ENCODE data around the gene BICRAL.

GRCh38 chr6:42851599-42851998 lies 69.7 kb downstream of the BICRAL start:
- TF ChIP-seq EZH2 (IDR thresholded peaks at IDR 0.05; ENCODE audit: borderline replicate concordance, low read depth, low read length, poor library complexity, severe bottlenecking), result no peak
- TF ChIP-seq, protein P1, sequence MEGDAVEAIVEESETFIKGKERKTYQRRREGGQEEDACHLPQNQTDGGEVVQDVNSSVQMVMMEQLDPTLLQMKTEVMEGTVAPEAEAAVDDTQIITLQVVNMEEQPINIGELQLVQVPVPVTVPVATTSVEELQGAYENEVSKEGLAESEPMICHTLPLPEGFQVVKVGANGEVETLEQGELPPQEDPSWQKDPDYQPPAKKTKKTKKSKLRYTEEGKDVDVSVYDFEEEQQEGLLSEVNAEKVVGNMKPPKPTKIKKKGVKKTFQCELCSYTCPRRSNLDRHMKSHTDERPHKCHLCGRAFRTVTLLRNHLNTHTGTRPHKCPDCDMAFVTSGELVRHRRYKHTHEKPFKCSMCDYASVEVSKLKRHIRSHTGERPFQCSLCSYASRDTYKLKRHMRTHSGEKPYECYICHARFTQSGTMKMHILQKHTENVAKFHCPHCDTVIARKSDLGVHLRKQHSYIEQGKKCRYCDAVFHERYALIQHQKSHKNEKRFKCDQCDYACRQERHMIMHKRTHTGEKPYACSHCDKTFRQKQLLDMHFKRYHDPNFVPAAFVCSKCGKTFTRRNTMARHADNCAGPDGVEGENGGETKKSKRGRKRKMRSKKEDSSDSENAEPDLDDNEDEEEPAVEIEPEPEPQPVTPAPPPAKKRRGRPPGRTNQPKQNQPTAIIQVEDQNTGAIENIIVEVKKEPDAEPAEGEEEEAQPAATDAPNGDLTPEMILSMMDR (conservative IDR thresholded peaks at IDR 0.05; ENCODE audit: low read depth, low read length), result no peak

Data from A673 (cell line).